Bronchial epithelial cell (primary cell): ENCODE results near the gene PHLDB1. TPM values are rescaled to one million over a fixed set of nuclear protein-coding genes. Genes with fewer than 3 reads are reported as not detected.

Experiments used
- DNase-seq: peaks from one replicate; pipeline ENCODE4 v3.0.0-alpha.2; 2010; ENCODE audit warnings: low read depth
- FAIRE-seq: peaks from 2 replicates; lab custom pipeline; 2011; peaks lifted over from hg19 to GRCh38; lab: Jason Lieb, UNC
- H3K27me3 ChIP-seq: 2 replicates; pipeline ENCODE4 v1.5.1; 2011; ENCODE audit warnings: low read length; ENCODE audit not compliant: control insufficient read depth, insufficient read depth
- H3K36me3 ChIP-seq: 2 replicates; pipeline ENCODE4 v1.5.1; 2011; ENCODE audit warnings: low read length; ENCODE audit not compliant: control insufficient read depth, insufficient read depth
- H3K4me3 ChIP-seq: 2 replicates; pipeline ENCODE4 v1.5.1; 2011; ENCODE audit warnings: mild to moderate bottlenecking, low read depth, low read length, control low read depth
- CTCF ChIP-seq: IDR thresholded peaks from 2 replicates; pipeline ENCODE4 v1.5.1; 2011; ENCODE audit warnings: mild to moderate bottlenecking, moderate library complexity, low read length, control low read depth, inconsistent platforms; ENCODE audit not compliant: insufficient read depth, severe bottlenecking
- total RNA-seq: library from RNA; depleted of rRNA; stranded (reverse); fragments of >200 nt; gene quantifications from 2 replicates; pipeline ENCODE4 v1.2.1, GENCODE V29; 2014

PHLDB1 gene
- total RNA-seq, 1 donor from 2014 or later, result 22.6 TPM

- no peak for FAIRE-seq
These were observed 5.0 kb downstream of the PHLDB1 start for GRCh38 chr11:118612378-118612777.

GRCh38 chr11:118614511-118614910 is 7.1 kb downstream of the PHLDB1 start:
- Histone ChIP-seq H3K36me3 (no peaks in the 10 kb centered on the region), H3K27me3 (no peaks in the 10 kb centered on the region), H3K4me3 (no peak overlapping the region)
- DNase-seq, result no peak
- no peak for FAIRE-seq
- TF ChIP-seq CTCF, result no peak

More at GRCh38 chr11:118612378-118612777, 5.0 kb downstream of the PHLDB1 start:
- no peak for DNase-seq
- TF ChIP-seq CTCF, result no peak
- Histone ChIP-seq H3K36me3 (no peaks in the 10 kb centered on the region), H3K27me3 (no peaks in the 10 kb centered on the region), H3K4me3 (no peak overlapping the region)

GRCh38 chr11:118615282-118615975 is 8.0 kb downstream of the PHLDB1 start:
- FAIRE-seq, result no peak
- no peak for TF ChIP-seq CTCF
- no peak for DNase-seq
- Histone ChIP-seq H3K4me3 (no peak overlapping the region), H3K36me3 (no peaks in the 10 kb centered on the region), H3K27me3 (no peaks in the 10 kb centered on the region)

- no peak for DNase-seq
- H3K36me3 ChIP-seq, result no peaks in the 10 kb centered on the region
- TF ChIP-seq CTCF, result no peak
- H3K27me3 ChIP-seq, result no peaks in the 10 kb centered on the region
- no peak for FAIRE-seq
- H3K4me3 ChIP-seq, result no peak overlapping the region
These were observed 8.6 kb downstream of the PHLDB1 start for GRCh38 chr11:118615976-118616371.

- no peaks in the 10 kb centered on the region for H3K36me3 ChIP-seq
- FAIRE-seq (no peak), DNase-seq (peak; percentile 58)
- no peaks in the 10 kb centered on the region for H3K27me3 ChIP-seq
- no peak overlapping the region for H3K4me3 ChIP-seq
- TF ChIP-seq CTCF, result no peak
These were observed 10.9 kb downstream of the PHLDB1 start for GRCh38 chr11:118618115-118618990.
